SK-N-SH (cell line): ENCODE measurements around the gene CYP27C1.

Experiments used
- CTCF ChIP-seq: fragments of 200-600 bp; sonication (generic); IDR thresholded peaks from 2 replicates; pipeline ENCODE4 v1.6.1; 2017; ENCODE audit warnings: antibody characterized with exemption, mild to moderate bottlenecking, moderate library complexity
- FOXM1 ChIP-seq: IDR thresholded peaks from 2 replicates; pipeline ENCODE4 v1.4.0; 2012; ENCODE audit warnings: low read depth, mild to moderate bottlenecking
- GATA2 ChIP-seq: sonication (generic); formaldehyde crosslinking; IDR thresholded peaks from 2 replicates; pipeline ENCODE4 v1.5.0; 2020; ENCODE audit warnings: mild to moderate bottlenecking, missing genetic modification reagents
- POLR2AphosphoS5 ChIP-seq: IDR thresholded peaks from 2 replicates; pipeline ENCODE4 v1.6.1; 2012; ENCODE audit warnings: low read depth, low read length
- RFX5 ChIP-seq: IDR thresholded peaks from 2 replicates; pipeline ENCODE4 v1.6.1; 2012; ENCODE audit warnings: mild to moderate bottlenecking, improper control_type of control experiment, low read length
- SIN3A ChIP-seq: IDR thresholded peaks from 2 replicates; pipeline ENCODE4 v1.6.1; 2012; ENCODE audit warnings: low read depth, mild to moderate bottlenecking, low read length, moderate library complexity, borderline replicate concordance

- TF ChIP-seq CTCF (peak; percentile 31), POLR2AphosphoS5 (no peak), RFX5 (no peak), FOXM1 (no peak), GATA2 (CRISPR knock-in tag) (no peak), SIN3A (no peak)
Observed at GRCh38 chr2:127157651-127158485, 62.2 kb downstream of the CYP27C1 start.
